ENCODE data around the gene COPS6.

COPS6 gene

DNA sequence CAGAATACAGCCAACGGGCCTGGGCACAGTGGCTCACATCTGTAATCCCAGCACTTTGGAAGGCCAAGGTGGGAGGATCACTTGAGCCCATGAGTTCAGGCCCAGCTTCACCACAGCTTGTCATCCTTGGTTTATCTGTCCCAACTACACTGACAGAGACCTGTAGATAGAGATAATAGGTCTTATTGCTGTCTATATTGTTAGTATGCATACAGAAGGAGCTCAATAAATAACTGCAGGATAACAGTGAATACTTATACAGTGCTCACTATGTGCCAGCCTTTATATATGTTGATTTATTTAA lies 31.9 kb downstream of the COPS6 start:
- TF ChIP-seq GATA2 (IDR thresholded peaks at IDR 0.05; ENCODE audit: low read depth, low read length): no peak
- no peak for TF ChIP-seq GATA3 (IDR thresholded peaks at IDR 0.05; ENCODE audit: low read depth, low read length)

GRCh38 chr7:100122067-100122466 lies 33.3 kb downstream of the COPS6 start:
- TF ChIP-seq GATA2 (IDR thresholded peaks at IDR 0.05; ENCODE audit: low read depth, low read length): no peak
- TF ChIP-seq GATA3 (IDR thresholded peaks at IDR 0.05; ENCODE audit: low read depth, low read length): no peak

GRCh38 chr7:100122568-100122967 lies 33.8 kb downstream of the COPS6 start:
- TF ChIP-seq GATA2 (IDR thresholded peaks at IDR 0.05; ENCODE audit: low read depth, low read length) (no peak), GATA3 (IDR thresholded peaks at IDR 0.05; ENCODE audit: low read depth, low read length) (no peak)

DNA sequence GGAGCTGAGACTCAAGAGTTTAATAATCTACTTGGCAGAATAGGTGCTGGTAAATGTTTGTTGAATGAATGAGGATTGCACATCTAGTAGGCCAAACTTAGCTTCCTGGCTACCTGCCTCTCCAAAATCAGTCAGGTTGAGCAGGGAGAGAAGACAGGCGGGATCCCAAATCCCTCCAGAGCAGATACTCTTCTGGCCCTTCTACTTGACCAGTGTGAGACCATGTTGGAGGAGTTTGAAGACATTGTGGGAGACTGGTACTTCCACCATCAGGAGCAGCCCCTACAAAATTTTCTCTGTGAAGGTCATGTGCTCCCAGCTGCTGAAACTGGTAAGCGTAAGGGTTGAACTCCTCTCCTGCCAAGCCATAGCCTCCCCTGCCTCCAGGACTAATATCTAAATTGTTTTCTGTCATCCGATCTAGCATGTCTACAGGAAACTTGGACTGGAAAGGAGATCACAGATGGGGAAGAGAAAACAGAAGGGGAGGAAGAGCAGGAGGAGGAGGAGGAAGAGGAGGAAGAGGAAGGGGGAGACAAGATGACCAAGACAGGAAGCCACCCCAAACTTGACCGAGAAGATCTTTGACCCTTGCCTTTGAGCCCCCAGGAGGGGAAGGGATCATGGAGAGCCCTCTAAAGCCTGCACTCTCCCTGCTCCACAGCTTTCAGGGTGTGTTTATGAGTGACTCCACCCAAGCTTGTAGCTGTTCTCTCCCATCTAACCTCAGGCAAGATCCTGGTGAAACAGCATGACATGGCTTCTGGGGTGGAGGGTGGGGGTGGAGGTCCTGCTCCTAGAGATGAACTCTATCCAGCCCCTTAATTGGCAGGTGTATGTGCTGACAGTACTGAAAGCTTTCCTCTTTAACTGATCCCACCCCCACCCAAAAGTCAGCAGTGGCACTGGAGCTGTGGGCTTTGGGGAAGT lies 35.8 kb downstream of the COPS6 start:
- TF ChIP-seq GATA2 (IDR thresholded peaks at IDR 0.05; ENCODE audit: low read depth, low read length) (no peak), GATA3 (IDR thresholded peaks at IDR 0.05; ENCODE audit: low read depth, low read length) (no peak)

GRCh38 chr7:100126239-100126930 lies 37.6 kb downstream of the COPS6 start:
- TF ChIP-seq GATA3 (IDR thresholded peaks at IDR 0.05; ENCODE audit: low read depth, low read length) (no peak), GATA2 (IDR thresholded peaks at IDR 0.05; ENCODE audit: low read depth, low read length) (no peak)

- no peak for TF ChIP-seq GATA2 (IDR thresholded peaks at IDR 0.05; ENCODE audit: low read depth, low read length)
- TF ChIP-seq GATA3 (IDR thresholded peaks at IDR 0.05; ENCODE audit: low read depth, low read length): no peak
Observed at GRCh38 chr7:100126931-100127865, 38.4 kb downstream of the COPS6 start, which contains the start of gene MBLAC1. Gene MBLAC1 (plus strand): TSS chr7:100126967. CDS start chr7:100127396, 429 bp downstream.

GRCh38 chr7:100127866-100128636 lies 39.3 kb downstream of the COPS6 start:
- TF ChIP-seq GATA3 (IDR thresholded peaks at IDR 0.05; ENCODE audit: low read depth, low read length) (no peak), GATA2 (IDR thresholded peaks at IDR 0.05; ENCODE audit: low read depth, low read length) (no peak)

DNA sequence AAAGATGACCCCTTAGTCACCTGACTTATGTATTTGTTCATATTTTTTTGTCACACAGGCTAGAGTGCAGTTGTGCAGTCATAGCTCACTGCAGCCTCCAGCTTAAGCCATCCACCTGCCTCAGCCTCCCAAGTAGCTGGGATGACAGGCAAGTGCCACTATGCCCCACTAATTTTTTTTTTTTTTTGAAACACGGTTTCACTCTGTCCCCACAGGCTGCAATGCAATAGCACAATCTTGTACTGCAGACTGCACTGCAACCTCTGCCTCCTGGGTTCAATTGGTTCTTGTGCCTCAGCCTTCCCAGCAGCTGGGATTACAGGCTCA lies 39.8 kb downstream of the COPS6 start:
- TF ChIP-seq GATA2 (IDR thresholded peaks at IDR 0.05; ENCODE audit: low read depth, low read length): no peak
- no peak for TF ChIP-seq GATA3 (IDR thresholded peaks at IDR 0.05; ENCODE audit: low read depth, low read length)

DNA sequence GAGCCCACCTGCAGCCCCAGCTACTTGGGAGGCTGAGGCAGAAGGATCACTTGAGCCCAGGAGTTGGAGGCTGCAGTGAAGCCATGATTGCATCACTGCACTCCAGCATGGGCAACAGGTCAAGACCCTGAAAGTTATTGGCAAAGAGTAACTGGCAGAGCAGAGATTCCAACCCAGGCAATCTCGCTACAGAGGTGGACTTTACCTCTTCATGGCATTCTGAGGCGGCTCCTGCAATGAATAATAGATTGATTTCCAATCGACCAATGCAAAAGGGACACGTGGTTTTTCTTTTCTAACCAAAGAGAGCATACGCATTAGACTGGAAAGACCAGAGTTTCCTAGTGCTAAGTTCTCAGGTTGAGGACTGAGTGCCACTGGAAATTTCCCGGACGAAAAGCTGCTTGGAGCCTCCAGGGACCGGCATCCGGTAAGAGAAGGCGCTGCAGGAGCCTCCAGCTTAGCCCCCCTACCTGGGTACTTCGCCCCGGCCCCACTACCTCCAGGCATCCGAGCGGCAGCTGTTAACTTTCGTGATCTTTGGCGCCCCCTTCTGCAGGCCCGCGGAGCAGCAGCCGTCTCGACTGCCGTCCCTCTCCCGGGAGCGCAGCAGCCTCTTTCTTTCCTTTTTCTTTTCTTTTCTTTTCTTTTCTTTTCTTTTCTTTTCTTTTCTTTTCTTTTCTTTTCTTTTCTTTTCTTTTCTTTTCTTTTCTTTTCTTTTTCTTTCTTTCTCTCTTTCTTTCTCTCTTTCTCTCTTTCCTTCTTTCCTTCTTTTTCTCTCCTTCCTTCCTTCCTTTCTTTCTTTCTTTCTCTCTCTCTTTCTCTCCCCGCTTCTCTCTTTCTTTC lies 42.1 kb downstream of the COPS6 start:
- no peak for TF ChIP-seq GATA3 (IDR thresholded peaks at IDR 0.05; ENCODE audit: low read depth, low read length)
- no peak for TF ChIP-seq GATA2 (IDR thresholded peaks at IDR 0.05; ENCODE audit: low read depth, low read length)

DNA sequence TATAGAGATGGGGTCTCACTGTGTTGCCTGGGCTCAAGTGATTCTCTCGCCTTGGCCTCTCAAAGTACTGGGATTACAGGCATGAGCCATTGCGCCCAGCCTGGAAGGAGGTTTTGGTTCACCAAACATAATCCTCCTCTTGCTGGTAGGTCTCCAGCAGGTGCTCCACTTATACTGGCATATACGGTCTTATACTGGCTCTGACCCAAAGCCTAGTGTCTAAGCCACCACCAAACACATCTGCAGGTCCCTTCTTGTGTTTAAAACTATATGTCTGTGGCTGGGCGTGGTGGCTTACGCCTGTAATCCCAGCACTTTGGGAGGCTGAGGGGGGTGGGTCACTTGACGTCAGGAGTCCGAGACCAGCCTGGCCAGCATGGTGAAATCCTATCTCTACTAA lies 43.4 kb downstream of the COPS6 start:
- TF ChIP-seq GATA3 (IDR thresholded peaks at IDR 0.05; ENCODE audit: low read depth, low read length): no peak
- no peak for TF ChIP-seq GATA2 (IDR thresholded peaks at IDR 0.05; ENCODE audit: low read depth, low read length)

DNA sequence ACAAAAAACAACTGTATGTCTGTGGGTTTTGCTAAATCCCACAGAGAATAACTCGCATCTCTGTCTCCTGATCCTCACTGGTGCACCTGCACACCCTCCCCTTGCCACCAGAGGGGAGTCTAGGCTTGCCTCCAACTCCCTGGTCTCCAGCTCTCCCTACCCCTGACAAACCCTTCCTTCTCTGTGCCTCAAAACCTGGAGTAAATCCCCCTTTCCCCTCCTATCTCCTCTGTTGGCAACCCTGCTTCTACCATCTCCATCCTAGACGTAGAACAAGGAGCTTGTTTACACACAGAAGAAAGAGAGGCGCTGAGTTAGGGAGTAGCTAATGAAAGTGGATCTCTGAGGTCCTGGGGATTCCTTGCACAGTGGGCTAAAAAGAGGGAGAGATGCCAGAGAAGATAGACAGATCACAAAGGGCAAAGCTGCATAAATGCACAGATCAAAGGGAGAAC lies 44.0 kb downstream of the COPS6 start:
- TF ChIP-seq GATA3 (IDR thresholded peaks at IDR 0.05; ENCODE audit: low read depth, low read length): no peak
- peak; percentile 83 for TF ChIP-seq GATA2 (IDR thresholded peaks at IDR 0.05; ENCODE audit: low read depth, low read length)

All from SH-SY5Y (cell line).